Stimulated activated CD4-positive, alpha-beta T cell treated with anti-CD3 and anti-CD28 coated beads, Interleukin-2, amount 100 ng/mL, for 48 hours (primary cell): ENCODE results near the gene FOXO3B.
"Not testable (repeated sequence)": the region's sequence is repeated elsewhere in the genome, so short reads cannot be mapped to it uniquely, and the experiment has no call there.

Source experiments
- DNase-seq, 2 donors: peaks; one replicate each; pipeline ENCODE4 v3.0.0-alpha.2; 2020

The FOXO3B gene

GRCh38 chr17:18644291-18644690 lies 37.8 kb downstream of the FOXO3B start, which contains the start of gene TBC1D28:
TBC1D28 (minus strand) TSS chr17:18644391; CDS start chr17:18641352, 3,039 bp downstream.
- DNase-seq: not testable (repeated sequence)

DNA sequence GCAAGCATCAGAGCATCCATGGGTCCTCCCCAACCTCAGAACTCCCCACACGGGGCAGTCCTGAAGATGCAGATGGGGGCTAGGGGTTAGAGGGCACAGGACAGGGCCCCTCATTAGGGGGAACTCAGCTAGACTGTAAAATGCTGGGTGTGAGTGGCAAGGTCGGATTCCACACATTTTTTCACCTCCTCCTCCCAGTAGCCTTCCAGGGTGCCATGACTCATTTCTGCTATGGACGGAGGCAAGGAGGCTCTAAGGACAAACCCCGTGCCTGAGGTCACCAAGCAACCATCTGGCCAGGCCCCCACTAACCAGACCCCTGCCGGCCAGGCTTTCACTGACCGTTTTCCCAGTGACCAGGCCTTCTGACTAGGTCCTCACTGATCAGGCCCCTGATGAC lies 39.0 kb downstream of the FOXO3B start:
- DNase-seq: not testable (repeated sequence)

DNA sequence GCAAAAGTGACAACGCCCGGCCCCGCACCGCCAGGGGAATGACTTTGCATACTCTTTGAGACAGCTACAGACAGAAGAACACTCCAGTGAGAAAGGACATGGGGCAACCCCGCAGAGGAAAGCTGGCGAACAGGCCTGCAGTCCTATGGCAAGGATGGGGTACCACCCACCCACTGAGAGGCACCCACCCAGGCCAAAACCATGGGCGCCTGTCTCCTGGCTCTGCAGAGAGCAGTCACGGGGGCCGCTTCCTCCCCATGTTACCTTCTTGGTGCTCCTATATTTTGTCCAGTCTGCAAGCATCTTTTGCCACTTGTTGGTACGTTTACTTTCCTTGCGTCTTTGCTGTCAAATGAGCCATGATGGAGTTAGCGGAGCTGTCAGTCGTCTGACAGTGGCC lies 43.8 kb downstream of the FOXO3B start:
- not testable (repeated sequence) for DNase-seq

- DNase-seq: not testable (repeated sequence)
Observed at GRCh38 chr17:18636237-18636636, 45.9 kb downstream of the FOXO3B start.

GRCh38 chr17:18635773-18636172 lies 46.3 kb downstream of the FOXO3B start:
- not testable (repeated sequence) for DNase-seq

DNA sequence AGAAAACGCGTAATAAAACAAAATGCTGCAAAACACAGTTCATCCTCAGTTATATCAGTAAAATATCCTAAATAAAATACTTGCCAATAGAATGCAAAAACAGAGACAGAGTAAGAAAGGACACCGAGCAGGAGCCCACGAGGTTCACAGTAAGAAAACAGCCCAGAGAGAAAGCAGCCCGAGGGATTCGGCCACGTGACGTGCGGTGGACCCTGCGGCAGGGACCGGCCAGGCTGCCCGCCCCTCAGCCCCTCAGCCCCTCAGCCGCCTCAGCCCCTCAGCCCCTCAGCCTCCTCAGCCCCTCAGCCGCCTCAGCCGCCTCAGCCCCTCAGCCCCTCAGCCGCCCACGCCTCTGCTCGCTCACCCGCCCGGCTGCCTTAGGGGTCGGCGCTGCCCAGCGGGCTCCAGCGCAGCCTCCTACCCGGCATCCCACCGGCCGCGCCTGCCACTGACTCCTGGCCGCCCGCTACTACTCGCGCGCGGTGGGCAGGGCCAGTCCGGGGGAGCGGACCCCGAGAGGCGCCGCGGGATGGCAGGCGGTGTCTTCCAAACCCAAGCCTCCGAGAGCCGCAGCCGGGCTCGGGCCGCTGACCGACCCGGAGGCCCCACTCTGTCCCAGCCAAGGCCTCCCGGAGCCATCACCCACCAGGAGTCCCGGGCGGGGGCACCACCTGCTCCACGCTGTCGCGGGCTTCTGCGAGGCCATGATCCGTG lies 47.4 kb downstream of the FOXO3B start:
- DNase-seq: not testable (repeated sequence)
